CD1c-positive myeloid dendritic cell (primary cell): ENCODE data around the gene SIX3.

ENCODE experiments used
- DNase-seq: peaks from one replicate; pipeline ENCODE4 v3.0.0-alpha.2; 2016; ENCODE audit errors: extremely low spot score

The SIX3 gene

GRCh38 chr2:44957656-44958327 lies 16.3 kb downstream of the SIX3 start:
- DNase-seq = no peak

DNA sequence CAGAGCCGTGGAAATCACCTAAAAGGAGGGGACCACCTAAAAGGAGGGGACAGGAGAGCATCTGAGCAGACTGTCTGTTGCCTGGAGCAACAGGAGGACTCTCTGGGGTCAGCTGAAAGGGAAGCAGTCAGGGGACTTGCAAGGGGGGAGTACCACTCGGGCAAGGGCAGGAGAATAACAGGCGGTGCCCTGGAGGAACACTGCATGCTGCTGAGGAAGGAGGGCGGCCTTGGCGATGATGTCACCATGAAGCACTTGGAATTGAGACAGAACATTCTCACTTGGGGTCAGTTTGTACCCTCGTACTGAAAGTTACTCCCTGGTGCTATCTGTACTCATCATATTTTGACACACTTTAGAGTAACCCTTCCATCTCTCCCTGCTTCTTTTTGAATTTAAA lies 18.4 kb downstream of the SIX3 start:
- no peak for DNase-seq

DNA sequence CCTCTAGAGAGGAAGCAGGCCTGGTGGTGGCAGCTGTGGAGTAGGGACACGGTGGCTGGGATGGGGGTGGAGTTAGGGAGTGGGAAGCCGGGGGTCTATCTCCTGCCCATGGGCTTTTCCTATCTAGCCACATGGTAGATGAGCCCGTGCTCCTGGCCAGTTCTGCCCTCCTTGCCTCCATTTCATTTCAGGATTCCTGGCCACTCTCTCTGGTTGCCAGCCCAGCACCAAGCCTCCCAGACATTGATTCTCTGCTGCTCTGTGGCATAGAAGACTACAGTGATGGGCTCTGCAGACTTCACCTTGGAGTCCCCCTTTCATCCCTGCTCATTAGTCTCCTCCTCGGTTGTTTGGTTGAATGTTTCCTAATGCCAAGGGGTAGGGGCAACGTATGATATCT lies 19.4 kb downstream of the SIX3 start:
- no peak for DNase-seq

DNA sequence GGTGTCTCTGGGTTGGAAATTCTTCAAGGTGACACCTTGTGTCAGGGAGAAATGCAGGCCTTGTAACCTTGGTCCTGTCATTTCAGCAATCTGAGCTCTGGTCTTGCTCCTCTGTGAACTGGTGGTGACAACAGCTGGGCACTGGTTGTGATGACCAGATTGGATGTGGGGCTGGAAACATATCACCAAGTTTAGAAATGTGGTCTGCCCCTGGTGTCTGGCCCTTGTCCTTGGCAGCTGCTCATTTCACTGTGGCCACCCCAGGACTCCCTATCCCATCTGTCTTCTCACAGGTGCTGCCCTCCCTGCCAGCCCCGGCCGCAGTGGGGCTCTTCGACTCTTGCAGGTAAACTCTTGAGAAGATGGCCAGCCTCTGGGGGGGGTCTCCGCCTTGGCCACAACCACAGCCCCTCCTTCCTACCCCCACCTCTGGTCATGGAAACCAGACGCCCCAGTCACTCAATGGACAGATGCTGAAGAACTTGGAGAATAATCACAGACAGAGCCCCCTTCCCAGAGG lies 20.7 kb downstream of the SIX3 start:
- DNase-seq = no peak

GRCh38 chr2:44964752-44965236 lies 23.3 kb downstream of the SIX3 start:
- DNase-seq = no peak

GRCh38 chr2:44965684-44966083 lies 24.2 kb downstream of the SIX3 start:
- peak; percentile 64 for DNase-seq

DNA sequence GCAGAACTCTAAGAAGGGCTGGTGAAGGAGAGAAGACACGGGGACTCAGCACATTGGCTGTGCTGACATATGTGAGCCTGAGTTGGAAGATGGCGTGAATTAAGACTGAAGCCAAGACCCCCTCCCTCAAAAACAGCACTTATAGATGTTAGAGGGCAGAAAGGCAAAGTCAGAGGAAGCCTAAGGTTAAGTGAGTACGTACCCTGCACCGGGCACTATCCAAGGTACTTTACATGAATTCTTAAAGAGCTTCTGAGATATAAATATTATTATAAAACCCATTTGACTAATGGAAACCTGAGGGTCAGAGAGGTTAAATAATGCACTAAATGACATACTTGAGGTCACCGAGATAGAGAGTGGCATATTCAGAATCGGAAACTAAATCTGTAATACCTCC lies 25.6 kb downstream of the SIX3 start:
- no peak for DNase-seq

DNA sequence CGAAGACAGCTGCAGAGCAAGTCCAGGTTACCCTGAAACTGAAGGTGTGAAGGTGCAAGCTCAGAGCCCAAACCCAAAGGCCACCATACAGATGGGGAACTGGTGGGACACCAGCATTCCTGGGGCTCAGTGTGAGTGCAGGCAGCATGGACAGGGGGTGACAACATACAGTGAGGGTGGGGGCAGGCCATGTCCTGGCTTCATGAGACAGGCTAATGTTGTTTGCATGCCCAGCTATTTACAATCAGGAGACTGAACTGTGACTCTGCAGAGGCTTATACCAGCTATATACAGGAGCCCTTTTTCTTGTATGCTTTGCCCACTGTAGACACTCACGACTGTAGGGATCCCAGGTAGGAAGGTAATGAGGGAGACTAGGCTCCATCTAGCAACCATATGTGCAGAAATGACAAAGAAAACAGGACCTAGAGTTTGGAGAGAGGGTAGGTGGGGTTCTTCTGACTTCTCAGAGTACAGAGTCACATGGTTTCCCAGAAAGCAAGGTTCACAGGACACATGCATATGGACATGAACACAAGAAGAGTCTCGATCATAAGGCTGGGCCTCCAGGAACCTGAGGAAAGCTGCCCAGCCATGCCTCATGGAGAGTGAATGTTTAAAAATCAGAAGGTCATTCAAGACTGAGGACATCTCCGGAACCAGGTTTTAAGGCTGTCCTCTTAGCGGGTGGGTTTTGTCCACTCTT lies 26.4 kb downstream of the SIX3 start:
- DNase-seq = no peak

DNA sequence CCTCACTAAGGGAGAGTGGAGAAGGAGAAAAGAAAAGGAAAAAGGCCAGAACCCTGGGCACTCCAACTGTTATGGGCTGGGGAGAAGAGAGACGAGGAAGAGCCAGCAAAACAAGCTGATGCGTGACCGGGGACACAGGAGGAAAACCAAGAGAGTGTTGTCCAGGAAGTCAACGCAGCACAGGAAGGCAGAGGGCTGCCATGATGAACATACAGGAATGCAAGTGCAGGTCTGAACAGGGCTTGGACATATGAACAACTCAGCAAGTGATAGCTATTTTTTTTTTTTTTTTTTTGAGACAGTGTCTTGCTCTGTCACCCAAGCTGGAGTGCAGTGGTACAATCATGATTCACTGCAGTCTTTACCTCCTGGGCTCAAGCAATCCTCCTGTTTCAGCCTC lies 28.4 kb downstream of the SIX3 start:
- DNase-seq = no peak

- no peak for DNase-seq
These were observed 29.4 kb downstream of the SIX3 start for GRCh38 chr2:44970846-44971450.

- DNase-seq = no peak
These were observed 31.5 kb downstream of the SIX3 start for GRCh38 chr2:44972771-44973535.

- DNase-seq = peak; percentile 53
These were observed 32.7 kb downstream of the SIX3 start for GRCh38 chr2:44974064-44974715.

- no peak for DNase-seq
These were observed 34.3 kb downstream of the SIX3 start for GRCh38 chr2:44975571-44976450.

DNA sequence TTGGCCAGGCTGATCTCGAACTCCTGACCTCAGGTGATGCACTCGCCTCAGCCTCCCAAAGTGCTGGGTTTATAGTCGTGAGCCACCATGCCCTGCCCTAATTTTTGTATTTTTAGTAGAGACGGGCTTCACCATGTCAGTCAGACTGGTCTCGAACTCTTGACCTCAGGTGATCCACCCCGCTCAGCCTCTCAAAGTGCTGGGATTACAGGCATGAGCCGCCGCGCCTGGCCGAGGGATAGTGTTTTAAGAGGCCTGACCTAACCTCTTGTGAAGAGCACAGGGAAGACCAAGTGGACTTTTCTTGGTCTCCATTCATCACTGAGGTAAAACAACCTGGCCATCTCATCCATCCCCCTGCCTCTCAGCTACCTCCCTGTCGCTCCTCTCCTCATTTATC lies 38.1 kb downstream of the SIX3 start:
- DNase-seq = no peak

- DNase-seq = no peak
These were observed 39.5 kb downstream of the SIX3 start for GRCh38 chr2:44980751-44981713.

- DNase-seq = peak; percentile 74
These were observed 40.2 kb downstream of the SIX3 start for GRCh38 chr2:44981714-44982108.

DNA sequence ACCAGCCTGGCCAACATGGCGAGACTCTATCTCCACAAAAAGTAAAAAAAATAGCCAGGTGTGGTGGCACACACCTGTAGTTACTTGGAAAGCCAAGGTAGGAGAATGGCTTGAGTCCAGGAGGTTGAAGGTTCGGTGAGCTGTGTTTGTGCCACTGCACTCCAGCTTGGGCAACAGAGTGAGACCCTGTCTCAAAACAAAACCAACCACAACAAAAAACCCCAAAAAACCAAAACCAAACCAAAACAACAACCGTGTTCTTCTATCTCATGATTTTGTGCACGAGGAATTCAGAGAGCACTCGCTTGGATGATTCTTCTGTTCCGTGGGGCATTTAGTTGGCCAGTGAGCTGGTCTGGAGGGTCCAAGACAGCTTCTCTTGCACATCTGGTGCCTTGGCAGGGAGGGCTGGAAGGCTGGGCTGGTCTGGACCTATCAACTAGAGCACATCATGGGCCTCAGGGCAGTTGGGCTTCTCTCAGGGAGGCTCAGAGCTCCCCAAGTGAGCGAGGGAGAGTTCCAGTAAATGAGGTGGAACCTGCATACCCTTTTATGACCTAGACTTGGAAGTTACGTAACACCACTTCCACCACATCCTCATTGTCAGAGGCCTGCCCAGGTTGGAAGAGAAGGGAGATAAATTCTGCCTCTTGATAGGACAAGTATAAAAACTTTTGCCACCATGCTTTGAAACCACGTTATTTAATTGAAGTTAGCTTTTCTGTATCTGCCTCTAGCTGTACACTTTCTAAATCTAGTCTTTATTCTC lies 42.5 kb downstream of the SIX3 start:
- no peak for DNase-seq

DNA sequence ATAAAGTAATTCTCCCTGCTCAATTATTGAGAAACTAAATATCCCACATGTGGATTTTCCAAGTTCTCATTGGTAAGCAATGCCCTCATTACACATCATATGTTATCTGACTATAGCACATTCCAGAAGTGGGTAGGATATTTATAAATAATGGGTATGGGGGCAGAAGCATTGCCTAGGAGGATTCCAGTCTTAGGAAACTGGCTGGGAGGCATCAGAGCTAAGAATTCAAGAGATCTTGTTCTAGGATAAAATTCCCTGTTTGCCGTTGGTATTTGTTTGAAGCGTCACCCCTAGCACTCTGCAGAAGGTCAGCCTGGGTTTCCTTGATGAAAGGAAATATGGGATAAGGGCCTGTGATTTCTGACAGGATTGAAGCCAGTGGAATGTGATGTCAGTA lies 47.7 kb downstream of the SIX3 start:
- no peak for DNase-seq

- DNase-seq = no peak
These were observed 52.9 kb downstream of the SIX3 start for GRCh38 chr2:44994377-44994776.
